Measurements from ENCODE around the gene ERLIN1. TPM values are rescaled to one million over a fixed set of nuclear protein-coding genes. Genes with fewer than 3 reads are reported as not detected.

The ERLIN1 gene
- total RNA-seq, 6 experiments from 2014 or later = 37.1 to 82.0 (median 54.1) TPM

GRCh38 chr10:100140070-100140469 lies 45.8 kb downstream of the ERLIN1 start:
- H3K36me3 ChIP-seq = no peaks in the 10 kb centered on the region
- no peaks in the 10 kb centered on the region for H3K27me3 ChIP-seq
- ATAC-seq = no peak
- no peak overlapping the region for H3K27ac ChIP-seq
- no peak for TF ChIP-seq POLR2A (IDR thresholded peaks at IDR 0.05)
- TF ChIP-seq, protein P1, sequence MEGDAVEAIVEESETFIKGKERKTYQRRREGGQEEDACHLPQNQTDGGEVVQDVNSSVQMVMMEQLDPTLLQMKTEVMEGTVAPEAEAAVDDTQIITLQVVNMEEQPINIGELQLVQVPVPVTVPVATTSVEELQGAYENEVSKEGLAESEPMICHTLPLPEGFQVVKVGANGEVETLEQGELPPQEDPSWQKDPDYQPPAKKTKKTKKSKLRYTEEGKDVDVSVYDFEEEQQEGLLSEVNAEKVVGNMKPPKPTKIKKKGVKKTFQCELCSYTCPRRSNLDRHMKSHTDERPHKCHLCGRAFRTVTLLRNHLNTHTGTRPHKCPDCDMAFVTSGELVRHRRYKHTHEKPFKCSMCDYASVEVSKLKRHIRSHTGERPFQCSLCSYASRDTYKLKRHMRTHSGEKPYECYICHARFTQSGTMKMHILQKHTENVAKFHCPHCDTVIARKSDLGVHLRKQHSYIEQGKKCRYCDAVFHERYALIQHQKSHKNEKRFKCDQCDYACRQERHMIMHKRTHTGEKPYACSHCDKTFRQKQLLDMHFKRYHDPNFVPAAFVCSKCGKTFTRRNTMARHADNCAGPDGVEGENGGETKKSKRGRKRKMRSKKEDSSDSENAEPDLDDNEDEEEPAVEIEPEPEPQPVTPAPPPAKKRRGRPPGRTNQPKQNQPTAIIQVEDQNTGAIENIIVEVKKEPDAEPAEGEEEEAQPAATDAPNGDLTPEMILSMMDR (IDR thresholded peaks at IDR 0.05) = no peak
- intact Hi-C loops (cut with DNase I) = no loop called here
- no peak for DNase-seq
- H3K4me1 ChIP-seq = peaks cover 0 to 7% (median 2%) of the 10 kb centered on the region in 4 donors
- H3K9me3 ChIP-seq = no peaks in the 10 kb centered on the region
- WGBS (ENCODE audit: insufficient coverage, low coverage, low lambda C conversion rate, missing lambda C conversion rate) = 80% methylated on average over 1 of the region's 4 CpGs
- H3K4me3 ChIP-seq = no peak overlapping the region

- 77% methylated on average over 6 of the region's 7 CpGs for WGBS (ENCODE audit: insufficient coverage, low coverage, low lambda C conversion rate, missing lambda C conversion rate)
- H3K36me3 ChIP-seq = no peaks in the 10 kb centered on the region
Measured at GRCh38 chr10:100138921-100139496, 46.8 kb downstream of the ERLIN1 start.

GRCh38 chr10:100135486-100135885 lies 50.3 kb downstream of the ERLIN1 start:
- no peak overlapping the region for H3K4me3 ChIP-seq
- no peaks in the 10 kb centered on the region for H3K27me3 ChIP-seq
- no peaks in the 10 kb centered on the region for H3K36me3 ChIP-seq
- no peaks in the 10 kb centered on the region for H3K4me1 ChIP-seq
- ATAC-seq = no peak
- intact Hi-C loops (cut with DNase I) = no loop called here
- H3K27ac ChIP-seq = no peak overlapping the region
- DNase-seq = no peak
- H3K9me3 ChIP-seq = no peaks in the 10 kb centered on the region
- TF ChIP-seq POLR2A (IDR thresholded peaks at IDR 0.05) = no peak
- TF ChIP-seq, protein P1 (IDR thresholded peaks at IDR 0.05) = no peak

More at GRCh38 chr10:100138921-100139496, 46.8 kb downstream of the ERLIN1 start:
- TF ChIP-seq POLR2A (IDR thresholded peaks at IDR 0.05) = no peak
- TF ChIP-seq, protein P1 (IDR thresholded peaks at IDR 0.05) = no peak
- ATAC-seq = no peak
- DNase-seq = no peak
- H3K4me3 ChIP-seq = no peak overlapping the region
- H3K9me3 ChIP-seq = no peaks in the 10 kb centered on the region
- no peaks in the 10 kb centered on the region for H3K27me3 ChIP-seq
- H3K4me1 ChIP-seq = peaks cover 0 to 7% (median 2%) of the 10 kb centered on the region in 4 donors
- intact Hi-C loops (cut with DNase I) = no loop called here
- H3K27ac ChIP-seq = no peak overlapping the region

- Histone ChIP-seq H3K9me3 (no peaks in the 10 kb centered on the region), H3K4me3 (no peak overlapping the region), H3K36me3 (no peaks in the 10 kb centered on the region), H3K27ac (no peak overlapping the region), H3K4me1 (no peaks in the 10 kb centered on the region), H3K27me3 (no peaks in the 10 kb centered on the region)
- TF ChIP-seq, protein P1 (IDR thresholded peaks at IDR 0.05) = no peak
- TF ChIP-seq POLR2A (IDR thresholded peaks at IDR 0.05) = no peak
- intact Hi-C loops (cut with DNase I) = no loop called here
- no peak for DNase-seq
- no peak for ATAC-seq
- WGBS (ENCODE audit: insufficient coverage, low coverage, low lambda C conversion rate, missing lambda C conversion rate) = 78% methylated on average over 1 of the region's 1 CpG
Measured at GRCh38 chr10:100133801-100134200, 52.0 kb downstream of the ERLIN1 start.

DNA sequence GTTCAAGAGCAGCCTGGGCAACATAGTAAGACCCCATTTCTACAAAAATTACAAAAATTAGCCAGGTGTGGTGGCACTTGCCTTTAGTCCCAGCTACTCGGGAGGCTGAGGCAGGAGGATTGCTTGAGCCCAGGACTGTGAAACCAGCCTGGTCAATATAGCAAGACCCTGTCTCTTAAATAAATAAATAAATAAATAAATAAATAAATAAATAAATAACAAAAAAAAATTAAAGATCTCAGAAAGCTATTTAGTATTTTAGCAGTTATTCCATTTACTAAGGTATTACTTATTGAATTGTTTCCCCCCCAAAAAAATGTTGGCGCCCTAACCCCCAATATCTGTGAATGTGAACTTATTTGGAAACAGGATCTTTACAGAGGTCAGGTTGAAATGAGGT lies 53.4 kb downstream of the ERLIN1 start:
- TF ChIP-seq POLR2A (IDR thresholded peaks at IDR 0.05) = no peak
- TF ChIP-seq, protein P1 (IDR thresholded peaks at IDR 0.05) = no peak
- H3K4me3 ChIP-seq = no peak overlapping the region
- ATAC-seq (no peak), DNase-seq (no peak)
- intact Hi-C loops (cut with DNase I) = no loop called here
- H3K27ac ChIP-seq = no peak overlapping the region
- no peaks in the 10 kb centered on the region for H3K27me3 ChIP-seq
- no peaks in the 10 kb centered on the region for H3K36me3 ChIP-seq
- H3K4me1 ChIP-seq = no peaks in the 10 kb centered on the region
- WGBS (ENCODE audit: insufficient coverage, low coverage, low lambda C conversion rate, missing lambda C conversion rate) = 72% methylated on average over 2 of the region's 2 CpGs
- no peaks in the 10 kb centered on the region for H3K9me3 ChIP-seq

All from right lobe of liver (tissue), 6 donors.